ENCODE data around the gene ELF5.

GRCh38 chr11:34483106-34483874 lies 30.3 kb downstream of the ELF5 start:
- TF ChIP-seq CTCF (IDR thresholded peaks at IDR 0.05) (no peak), POLR2A (IDR thresholded peaks at IDR 0.05) (no peak), EP300 (IDR thresholded peaks at IDR 0.05) (no peak)
